A673 (cell line): ENCODE measurements around the gene XIRP2.

Source experiments
- CTCF ChIP-seq: fragments of 300-800, 200-600 bp; sonication (generic); conservative IDR thresholded peaks from 2 replicates; pipeline ENCODE4 v1.5.1; 2017; ENCODE audit warnings: low read depth, mild to moderate bottlenecking, antibody characterized with exemption, low read length, moderate library complexity, mixed read lengths
- EZH2 ChIP-seq: fragments of 200-600 bp; sonication (generic); IDR thresholded peaks from 2 replicates; pipeline ENCODE4 v1.6.1; 2017; ENCODE audit warnings: borderline replicate concordance, low read depth, mild to moderate bottlenecking, mixed read lengths, antibody characterized with exemption, low read length; ENCODE audit not compliant: poor library complexity, severe bottlenecking

GRCh38 chr2:167147271-167147941, 259.1 kb downstream of the XIRP2 start:
- TF ChIP-seq CTCF: no peak
- TF ChIP-seq EZH2: no peak
